HCT116 (cell line): ENCODE results near the gene SLC38A6. TPM values are rescaled to one million over a fixed set of nuclear protein-coding genes. Genes with fewer than 3 reads are reported as not detected.

Experiments
- ATAC-seq: fragments of 200-7000 bp; cut with Tn5 transposase; 2 replicates; pipeline ENCODE4 v1.9.1; 2020; ENCODE audit warnings: mild to moderate bottlenecking, moderate library complexity
- BruUV-seq: library from RNA; stranded (reverse); fragments of 400-500 nt; replicated peaks from 2 replicates; lab custom pipeline; 2021; lab: Mats Ljungman, UMichigan
- CTCF ChIA-PET: fragments of 300-600 bp; sonication (Branson Sonifier 250); formaldehyde crosslinking; loops from one replicate; lab custom pipeline; 2021; ENCODE audit warnings: antibody characterized with exemption; lab: Charles Lee
- POLR2A ChIA-PET: fragments of 300-600, 350-600 bp; sonication (Branson Sonifier 250); formaldehyde crosslinking; loops from one replicate; lab custom pipeline; 2021; ENCODE audit warnings: antibody characterized with exemption; lab: Charles Lee
- RAD21 ChIA-PET, 2 experiments: fragments of 300-600 bp; sonication (Branson Sonifier 250); formaldehyde crosslinking; loops; one replicate each; lab custom pipeline; 2023; ENCODE audit warnings: low total read pairs in 2 of 2; ENCODE audit not compliant: uncharacterized antibody in 2 of 2, unreplicated experiment in 2 of 2, low non-redundant PET in 1 of 2; lab: Charles Lee
- DNase-seq: peaks from one replicate; pipeline ENCODE4 v3.0.0-alpha.2; 2010; ENCODE audit warnings: low read depth, low spot score
- H2AFZ ChIP-seq: fragments of 200-600 bp; shearing (Covaris generic), sonication (generic); 2 replicates; pipeline ENCODE4 v1.6.1; 2017; ENCODE audit warnings: low read depth, mixed run types, mixed read lengths, antibody characterized with exemption, low read length; ENCODE audit not compliant: poor library complexity, severe bottlenecking
- H3K27ac ChIP-seq: 2 replicates; pipeline ENCODE4 v1.5.1; 2012; ENCODE audit warnings: low read depth, low read length
- H3K27me3 ChIP-seq: fragments of 200-600 bp; sonication (generic); 2 replicates; pipeline ENCODE4 v1.6.1; 2016; ENCODE audit warnings: mixed run types, low read length, mixed read lengths; ENCODE audit not compliant: insufficient read depth
- H3K36me3 ChIP-seq, 2 experiments: fragments of 200-500 bp in 1 of 2; fragments of 200-600 bp in 1 of 2; sonication (Bioruptor generic) in 1 of 2; sonication (generic) in 1 of 2; 2 replicates each; pipeline versions ENCODE4 v1.5.1 to v1.6.1; 2014 to 2016; ENCODE audit warnings: low read length in 2 of 2, inconsistent platforms in 1 of 2, mixed read lengths in 1 of 2, mixed run types in 1 of 2; ENCODE audit not compliant: insufficient read depth in 2 of 2, control insufficient read depth in 1 of 2
- H3K4me1 ChIP-seq, 2 experiments: fragments of 200-600 bp in 1 of 2; sonication (generic) in 1 of 2; 2 replicates each; pipeline versions ENCODE4 v1.5.1 to v1.6.1; 2012 to 2017; ENCODE audit warnings: low read length in 2 of 2, inconsistent platforms in 1 of 2, mild to moderate bottlenecking in 1 of 2, mixed read lengths in 1 of 2, mixed run types in 1 of 2, moderate library complexity in 1 of 2; ENCODE audit not compliant: insufficient read depth in 2 of 2, control insufficient read depth in 1 of 2
- H3K4me2 ChIP-seq: fragments of 200-600 bp; sonication (generic); 2 replicates; pipeline ENCODE4 v1.6.1; 2017; ENCODE audit warnings: mixed run types, low read length, mixed read lengths
- H3K4me3 ChIP-seq, 2 experiments: fragments of 200-600 bp in 1 of 2; sonication (generic) in 1 of 2; replicated peaks in 1 of 2; 2 replicates each; pipeline ENCODE4 v1.5.1; 2011 to 2016; ENCODE audit warnings: low read length in 2 of 2, control low read depth in 1 of 2, low read depth in 1 of 2, mild to moderate bottlenecking in 1 of 2, mixed read lengths in 1 of 2, mixed run types in 1 of 2
- H3K79me2 ChIP-seq: fragments of 200-600 bp; sonication (generic); 2 replicates; pipeline ENCODE4 v1.6.1; 2017; ENCODE audit warnings: mild to moderate bottlenecking, mixed run types, low read length, moderate library complexity, mixed read lengths; ENCODE audit not compliant: insufficient read depth
- H3K9ac ChIP-seq: fragments of 200-600 bp; sonication (generic); 2 replicates; pipeline ENCODE4 v1.6.1; 2016; ENCODE audit warnings: low read length, mixed read lengths
- H3K9me2 ChIP-seq: fragments of 200-600 bp; sonication (generic), shearing (Covaris generic); 2 replicates; pipeline ENCODE4 v1.6.1; 2017; ENCODE audit warnings: mixed run types, mild to moderate bottlenecking, moderate library complexity; ENCODE audit not compliant: insufficient read depth
- H3K9me3 ChIP-seq, 2 experiments: fragments of 200-500 bp in 1 of 2; fragments of 200-600 bp in 1 of 2; sonication (Bioruptor generic) in 1 of 2; sonication (generic) in 1 of 2; 2 replicates each; pipeline ENCODE4 v1.6.1; 2014 to 2017; ENCODE audit warnings: low read length in 2 of 2, mixed read lengths in 2 of 2, inconsistent platforms in 1 of 2, low read depth in 1 of 2, mild to moderate bottlenecking in 1 of 2, mixed run types in 1 of 2, moderate library complexity in 1 of 2; ENCODE audit not compliant: control insufficient read depth in 1 of 2, insufficient read depth in 1 of 2
- H4K20me1 ChIP-seq: fragments of 200-600 bp; sonication (generic), shearing (Covaris generic); 2 replicates; pipeline ENCODE4 v1.6.1; 2017; ENCODE audit warnings: mixed run types, mild to moderate bottlenecking, moderate library complexity; ENCODE audit not compliant: insufficient read depth
- CBX3 ChIP-seq: IDR thresholded peaks from 2 replicates; pipeline ENCODE4 v1.6.1; 2012; ENCODE audit warnings: low read depth
- EGR1 ChIP-seq: IDR thresholded peaks from 2 replicates; pipeline ENCODE4 v1.6.1; 2012; ENCODE audit warnings: low read depth
- EZH2 ChIP-seq: fragments of 200-600 bp; sonication (generic); IDR thresholded peaks from 2 replicates; pipeline ENCODE4 v1.6.1; 2017; ENCODE audit warnings: antibody characterized with exemption, mixed run types
- EZH2phosphoT487 ChIP-seq: fragments of 200-600 bp; IDR thresholded peaks from 2 replicates; pipeline ENCODE4 v1.6.1; 2018; ENCODE audit warnings: antibody characterized with exemption, borderline replicate concordance
- FOSL1 ChIP-seq: IDR thresholded peaks from 2 replicates; pipeline ENCODE4 v1.6.1; 2012; ENCODE audit warnings: low read depth
- REST ChIP-seq: IDR thresholded peaks from 2 replicates; pipeline ENCODE4 v1.6.1; 2012; ENCODE audit warnings: low read depth
- SIN3A ChIP-seq: IDR thresholded peaks from 2 replicates; pipeline ENCODE4 v1.6.1; 2012; ENCODE audit warnings: low read depth
- ZNF274 ChIP-seq: fragments of 200-500 bp; sonication (Bioruptor generic); IDR thresholded peaks from 2 replicates; pipeline ENCODE4 v1.6.1; 2014; ENCODE audit warnings: mild to moderate bottlenecking, low read depth, low read length, inconsistent platforms
- intact Hi-C: fragments of 100-400 bp; cut with micrococcal nuclease; formaldehyde crosslinking; loops from 2 replicates; pipeline ENCODE4 v1.10.0; 2022
- total RNA-seq: library from RNA; stranded (reverse); gene quantifications from one replicate; pipeline ENCODE4 v1.2.1, GENCODE V29; 2021; ENCODE audit not compliant: unreplicated experiment
- TF ChIP-seq, protein P1 (sequence below), 3 experiments: fragments of 200-600 bp in 1 of 3; sonication (generic) in 1 of 3; IDR thresholded peaks in 2 of 3; conservative IDR thresholded peaks in 1 of 3; 2 replicates each; pipeline ENCODE4 v1.5.1; 2012 to 2017; ENCODE audit warnings: low read depth in 2 of 3, low read length in 2 of 3, antibody characterized with exemption in 1 of 3, borderline replicate concordance in 1 of 3, control low read depth in 1 of 3, mild to moderate bottlenecking in 1 of 3, mixed read lengths in 1 of 3, mixed run types in 1 of 3, moderate library complexity in 1 of 3; ENCODE audit not compliant: insufficient read depth in 1 of 3
- TF ChIP-seq, protein P2 (sequence below): IDR thresholded peaks from 2 replicates; pipeline ENCODE4 v1.6.1; 2012

SLC38A6 gene
- total RNA-seq, 1 experiment from 2014 or later, result 9.5 TPM

DNA sequence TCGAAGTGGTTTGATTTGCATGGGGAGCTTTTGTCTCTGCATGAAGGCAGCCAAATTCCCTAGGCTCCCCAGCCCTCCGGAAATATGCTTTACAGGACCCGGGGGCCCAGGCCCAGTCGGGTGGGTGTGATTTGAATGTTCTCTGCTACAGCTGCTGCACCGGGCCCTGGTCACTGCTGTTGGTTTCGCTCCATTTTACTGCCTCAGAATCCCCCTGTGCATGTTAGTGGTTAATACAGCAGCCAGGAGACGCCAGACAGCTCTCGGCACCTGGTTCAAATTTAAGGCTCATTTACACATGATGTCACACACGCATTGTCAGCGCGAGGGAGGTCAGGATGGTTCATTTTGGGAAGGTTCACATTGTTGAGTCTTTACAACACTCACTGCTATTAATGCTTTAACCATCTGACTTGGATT is 99.6 kb downstream of the SLC38A6 start:
- ATAC-seq, result no peak
- intact Hi-C loops, result no loop called here
- ChIA-PET RAD21 (no interaction called here), POLR2A (no interaction called here), CTCF (no interaction called here)
- H3K9me3 ChIP-seq, result no peaks in the 10 kb centered on the region
- no peaks in the 10 kb centered on the region for H3K9me2 ChIP-seq
- no peak overlapping the region for H3K27ac ChIP-seq
- H3K79me2 ChIP-seq, result no peaks in the 10 kb centered on the region
- no peak overlapping the region for H3K4me3 ChIP-seq
- H3K27me3 ChIP-seq, result no peaks in the 10 kb centered on the region
- no peak overlapping the region for H3K4me2 ChIP-seq
- no peak overlapping the region for H2AFZ ChIP-seq
- H3K36me3 ChIP-seq, result no peaks in the 10 kb centered on the region
- H3K9ac ChIP-seq, result no peak overlapping the region
- H4K20me1 ChIP-seq, result no peaks in the 10 kb centered on the region
- H3K4me1 ChIP-seq, result peaks cover 0 to 10% of the 10 kb centered on the region in 2 experiments; a peak in 2 of 4 replicates
- TF ChIP-seq ZNF274, result no peak
- no peak for TF ChIP-seq CBX3
- no peak for TF ChIP-seq SIN3A
- TF ChIP-seq, protein P1, sequence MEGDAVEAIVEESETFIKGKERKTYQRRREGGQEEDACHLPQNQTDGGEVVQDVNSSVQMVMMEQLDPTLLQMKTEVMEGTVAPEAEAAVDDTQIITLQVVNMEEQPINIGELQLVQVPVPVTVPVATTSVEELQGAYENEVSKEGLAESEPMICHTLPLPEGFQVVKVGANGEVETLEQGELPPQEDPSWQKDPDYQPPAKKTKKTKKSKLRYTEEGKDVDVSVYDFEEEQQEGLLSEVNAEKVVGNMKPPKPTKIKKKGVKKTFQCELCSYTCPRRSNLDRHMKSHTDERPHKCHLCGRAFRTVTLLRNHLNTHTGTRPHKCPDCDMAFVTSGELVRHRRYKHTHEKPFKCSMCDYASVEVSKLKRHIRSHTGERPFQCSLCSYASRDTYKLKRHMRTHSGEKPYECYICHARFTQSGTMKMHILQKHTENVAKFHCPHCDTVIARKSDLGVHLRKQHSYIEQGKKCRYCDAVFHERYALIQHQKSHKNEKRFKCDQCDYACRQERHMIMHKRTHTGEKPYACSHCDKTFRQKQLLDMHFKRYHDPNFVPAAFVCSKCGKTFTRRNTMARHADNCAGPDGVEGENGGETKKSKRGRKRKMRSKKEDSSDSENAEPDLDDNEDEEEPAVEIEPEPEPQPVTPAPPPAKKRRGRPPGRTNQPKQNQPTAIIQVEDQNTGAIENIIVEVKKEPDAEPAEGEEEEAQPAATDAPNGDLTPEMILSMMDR (IDR thresholded peaks at IDR 0.05 in 2 of 3, conservative IDR thresholded peaks at IDR 0.05 in 1 of 3; ENCODE audit: borderline replicate concordance in 1 of 3, insufficient read depth in 1 of 3, low read depth in 2 of 3, low read length in 2 of 3), result no peak
- TF ChIP-seq EZH2, result no peak
- TF ChIP-seq REST, result no peak
- TF ChIP-seq EZH2phosphoT487, result no peak
- TF ChIP-seq FOSL1, result no peak
- TF ChIP-seq, protein P2, sequence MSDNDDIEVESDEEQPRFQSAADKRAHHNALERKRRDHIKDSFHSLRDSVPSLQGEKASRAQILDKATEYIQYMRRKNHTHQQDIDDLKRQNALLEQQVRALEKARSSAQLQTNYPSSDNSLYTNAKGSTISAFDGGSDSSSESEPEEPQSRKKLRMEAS, result no peak
- TF ChIP-seq EGR1, result no peak
- no peak for DNase-seq
- BruUV-seq, result no TSS peak
